NCI-H1417 (cell line): ENCODE measurements around the gene MICAL3.
A peak's percentile ranks its signal among the peaks of the same experiment; 100 is the strongest.
"Not testable (repeated sequence)": the region's sequence is repeated elsewhere in the genome, so short reads cannot be mapped to it uniquely, and the experiment has no call there.

Experiments
- DNase-seq, 3 experiments: peaks; one replicate each; lab custom pipeline; 2025; lab: John Stamatoyannopoulos, UW

MICAL3 gene

GRCh38 chr22:18024276-18024939, at the start of gene MICAL3:
Gene MICAL3 (minus strand): TSS chr22:18024561. CDS start chr22:17906812, 117,749 bp downstream.
- peak; percentile 58 to 79 (median 71) for DNase-seq

GRCh38 chr22:18073927-18074326, 49.6 kb upstream of the MICAL3 start:
- not testable (repeated sequence) for DNase-seq

- DNase-seq = no peak
Measured at GRCh38 chr22:18073467-18073866, 49.1 kb upstream of the MICAL3 start.

GRCh38 chr22:18071968-18072310, 47.6 kb upstream of the MICAL3 start:
- no peak for DNase-seq

- not testable (repeated sequence) for DNase-seq
Measured at GRCh38 chr22:18071307-18071967, 47.1 kb upstream of the MICAL3 start.

- peak in 2 of 3 experiments; percentile 32 to 43 for DNase-seq
Measured at GRCh38 chr22:18070556-18071306, 46.4 kb upstream of the MICAL3 start.

- DNase-seq = peak in 1 of 3 experiments; percentile 25
Measured at GRCh38 chr22:18070041-18070440, 45.7 kb upstream of the MICAL3 start.

GRCh38 chr22:18069041-18069440, 44.7 kb upstream of the MICAL3 start:
- no peak for DNase-seq

- DNase-seq = no peak
Measured at GRCh38 chr22:18068381-18068988, 44.1 kb upstream of the MICAL3 start.

GRCh38 chr22:18067548-18068341, 43.4 kb upstream of the MICAL3 start:
- DNase-seq = no peak

- DNase-seq = no peak
Measured at GRCh38 chr22:18067121-18067520, 42.8 kb upstream of the MICAL3 start.

GRCh38 chr22:18066181-18066859, 42.0 kb upstream of the MICAL3 start:
- no peak for DNase-seq

GRCh38 chr22:18065256-18065655, 40.9 kb upstream of the MICAL3 start:
- DNase-seq = no peak

GRCh38 chr22:18064636-18065035, 40.3 kb upstream of the MICAL3 start:
- no peak for DNase-seq

GRCh38 chr22:18063715-18064114, 39.4 kb upstream of the MICAL3 start:
- DNase-seq = not testable (repeated sequence)

- no peak for DNase-seq
Measured at GRCh38 chr22:18063306-18063705, 38.9 kb upstream of the MICAL3 start.

GRCh38 chr22:18062421-18062820, 38.1 kb upstream of the MICAL3 start:
- DNase-seq = no peak

- no peak for DNase-seq
Measured at GRCh38 chr22:18060646-18061620, 36.6 kb upstream of the MICAL3 start.

GRCh38 chr22:18059991-18060390, 35.6 kb upstream of the MICAL3 start:
- no peak for DNase-seq

- DNase-seq = no peak
Measured at GRCh38 chr22:18059473-18059872, 35.1 kb upstream of the MICAL3 start.
